ENCODE data around the gene PLXNA2.
A peak's percentile ranks its signal among the peaks of the same experiment; 100 is the strongest.

The PLXNA2 gene

DNA sequence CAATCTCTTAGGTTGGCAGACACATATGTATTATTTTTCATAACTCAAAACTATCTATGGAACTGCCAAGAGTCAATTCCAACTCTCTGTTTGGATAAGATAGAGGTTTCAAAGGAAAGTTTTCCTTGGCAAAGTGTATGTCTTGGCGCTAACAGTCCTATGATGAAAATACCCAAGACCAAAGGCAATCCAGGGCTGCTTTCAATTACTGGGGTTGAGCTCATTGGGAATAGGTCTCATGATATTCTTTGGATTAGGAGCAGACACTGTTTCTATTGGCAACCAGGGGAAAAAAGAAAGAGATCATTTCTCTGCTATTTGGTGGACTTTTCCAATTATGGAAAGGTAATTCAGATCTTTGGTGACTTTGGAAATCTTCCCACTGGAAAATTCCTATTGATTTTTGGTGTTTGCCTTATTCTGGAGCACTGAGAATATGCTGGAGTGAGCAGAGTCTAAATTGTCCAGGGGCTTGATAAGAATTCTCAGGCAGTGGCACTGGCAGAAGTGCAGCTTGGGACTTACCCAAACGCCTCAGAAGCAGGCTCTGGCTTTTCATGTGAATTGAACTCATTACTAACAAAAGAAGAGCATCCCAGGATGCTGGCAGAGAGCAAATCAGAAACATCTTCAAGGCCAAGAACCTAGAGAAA is 20.4 kb upstream of the PLXNA2 start:
- DNase-seq = no peak

DNA sequence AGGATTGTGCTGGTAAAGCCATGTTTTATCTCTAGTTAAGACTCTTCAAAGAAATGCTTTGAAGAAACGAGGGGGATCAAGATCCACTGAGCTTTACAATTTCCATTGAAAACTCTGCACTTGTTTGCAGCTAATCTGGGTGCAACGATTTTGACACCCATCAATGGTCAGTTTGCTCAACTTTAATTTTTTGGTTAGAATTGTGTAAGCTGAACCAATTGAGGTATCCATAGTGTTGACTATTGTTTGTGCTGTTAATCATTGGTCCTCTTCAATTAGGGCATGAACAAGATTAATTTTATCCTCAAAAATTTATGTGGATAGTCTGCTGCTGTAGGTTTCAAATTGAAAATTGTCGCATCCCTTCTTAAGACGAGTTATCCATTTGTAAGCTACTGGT is 17.7 kb upstream of the PLXNA2 start:
- no peak for DNase-seq

DNA sequence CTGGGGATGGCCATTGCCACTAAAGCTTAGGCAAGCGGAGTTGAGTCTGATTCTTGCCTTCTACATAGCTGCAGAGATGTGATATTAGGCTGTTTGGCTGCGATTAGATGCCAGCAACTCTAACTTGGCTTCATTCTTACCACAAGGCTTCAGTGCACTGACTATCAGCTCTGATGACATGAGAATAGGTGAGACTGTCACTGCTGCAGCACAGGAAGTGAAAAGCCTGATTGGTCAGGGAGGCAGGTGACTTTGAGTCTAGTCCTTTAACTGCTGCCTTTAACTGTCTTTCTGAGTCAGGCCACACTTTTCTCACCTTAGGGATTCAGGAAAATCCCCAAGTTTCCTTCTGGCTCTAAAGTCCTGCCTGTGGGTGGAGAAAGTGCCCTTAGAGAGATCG is 14.1 kb upstream of the PLXNA2 start:
- no peak for DNase-seq

DNA sequence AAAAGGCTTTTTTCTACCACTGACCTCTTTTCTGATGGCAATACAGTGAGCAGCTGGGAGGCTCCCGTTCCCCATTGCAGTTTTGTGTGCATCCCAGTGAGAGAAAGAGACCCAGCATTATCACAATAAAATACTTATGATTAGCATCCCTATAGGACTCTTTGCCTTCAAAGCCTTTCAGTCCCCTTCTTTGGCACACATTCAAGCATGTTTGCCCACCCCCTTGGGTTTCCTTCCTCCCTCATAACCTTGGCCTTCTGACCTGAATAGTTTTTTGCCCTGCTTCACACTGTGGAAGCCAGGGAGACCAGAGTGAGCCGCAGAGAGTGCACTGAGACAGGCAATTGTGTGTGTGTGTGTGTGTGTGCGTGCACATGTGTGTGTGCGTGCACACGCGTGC is 13.2 kb upstream of the PLXNA2 start:
- DNase-seq = no peak

DNA sequence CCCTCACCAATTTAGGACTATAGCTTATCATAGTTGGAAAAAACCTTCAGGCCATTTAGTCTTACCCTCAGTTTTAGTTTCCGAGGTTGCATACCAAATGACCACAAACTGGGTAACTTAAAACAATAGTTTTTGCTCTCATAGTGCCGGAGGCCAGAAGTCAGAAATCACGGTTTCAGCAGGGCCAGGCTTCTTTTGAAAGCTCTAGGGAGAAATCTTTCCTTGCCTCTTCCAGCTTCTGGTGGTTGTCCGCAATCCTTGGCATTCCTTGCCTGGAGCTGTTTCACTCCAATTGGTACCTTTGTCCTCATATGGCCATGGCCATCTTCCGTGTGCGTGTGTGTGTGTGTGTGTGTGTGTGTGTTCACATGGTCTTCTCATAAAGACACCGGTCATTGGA is 12.4 kb upstream of the PLXNA2 start:
- DNase-seq = no peak

DNA sequence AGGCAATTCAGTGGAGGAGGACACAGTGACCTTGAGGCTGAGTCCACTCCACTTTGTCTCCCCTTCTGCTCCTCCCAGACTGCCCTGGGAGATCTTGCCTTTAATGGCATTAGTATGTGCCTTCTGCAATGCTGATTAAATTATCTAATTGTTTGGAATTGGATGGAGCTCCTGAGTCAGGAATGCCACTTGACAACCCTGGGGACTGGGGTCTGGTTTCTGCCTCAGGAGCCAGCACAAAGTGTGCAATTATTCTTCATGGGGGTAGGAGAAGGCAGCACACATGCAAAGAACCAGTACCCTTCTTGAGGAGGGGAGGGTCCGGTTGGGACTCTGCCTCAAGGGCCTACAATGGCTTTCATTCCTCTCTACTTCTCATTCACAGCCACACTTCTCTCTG is 11.9 kb upstream of the PLXNA2 start:
- DNase-seq = no peak

DNA sequence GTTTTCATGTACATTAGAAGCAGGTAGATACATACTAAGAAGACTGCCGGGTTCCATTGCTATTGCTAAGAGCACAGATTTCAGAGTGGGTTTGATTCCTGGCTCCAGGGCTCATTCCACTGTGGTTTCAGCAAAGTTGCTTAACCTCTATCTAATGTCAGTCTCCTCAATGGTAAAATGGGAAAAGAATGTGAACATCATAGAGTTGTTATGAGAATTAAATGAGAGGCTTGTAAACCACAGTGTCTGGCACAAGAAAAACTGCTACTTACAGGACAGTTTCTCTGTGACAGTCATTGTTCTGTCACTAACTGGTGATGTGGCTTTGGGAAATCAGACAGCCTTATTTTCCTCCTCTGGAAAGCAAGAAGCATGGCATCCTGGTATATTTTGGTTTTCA is 10.7 kb upstream of the PLXNA2 start:
- DNase-seq = no peak

DNA sequence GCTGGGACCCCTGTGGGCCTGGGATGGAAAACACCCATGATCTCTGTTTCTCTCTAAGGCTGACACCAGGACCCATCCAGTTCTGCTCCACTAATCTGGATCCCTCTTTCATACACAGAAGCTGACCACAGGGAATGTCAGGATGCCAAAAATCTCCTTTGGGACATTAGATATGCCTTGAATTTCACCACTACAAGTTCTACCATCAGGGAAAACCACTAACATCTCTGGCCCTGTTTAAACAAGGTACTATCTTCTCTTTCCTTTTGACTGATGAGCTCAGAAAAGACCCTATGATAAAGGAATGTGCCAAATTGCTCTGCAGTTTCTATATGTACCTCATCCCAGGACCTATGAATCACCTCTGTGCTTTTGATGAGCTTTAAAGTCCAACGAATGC is 10.2 kb upstream of the PLXNA2 start:
- no peak for DNase-seq

DNA sequence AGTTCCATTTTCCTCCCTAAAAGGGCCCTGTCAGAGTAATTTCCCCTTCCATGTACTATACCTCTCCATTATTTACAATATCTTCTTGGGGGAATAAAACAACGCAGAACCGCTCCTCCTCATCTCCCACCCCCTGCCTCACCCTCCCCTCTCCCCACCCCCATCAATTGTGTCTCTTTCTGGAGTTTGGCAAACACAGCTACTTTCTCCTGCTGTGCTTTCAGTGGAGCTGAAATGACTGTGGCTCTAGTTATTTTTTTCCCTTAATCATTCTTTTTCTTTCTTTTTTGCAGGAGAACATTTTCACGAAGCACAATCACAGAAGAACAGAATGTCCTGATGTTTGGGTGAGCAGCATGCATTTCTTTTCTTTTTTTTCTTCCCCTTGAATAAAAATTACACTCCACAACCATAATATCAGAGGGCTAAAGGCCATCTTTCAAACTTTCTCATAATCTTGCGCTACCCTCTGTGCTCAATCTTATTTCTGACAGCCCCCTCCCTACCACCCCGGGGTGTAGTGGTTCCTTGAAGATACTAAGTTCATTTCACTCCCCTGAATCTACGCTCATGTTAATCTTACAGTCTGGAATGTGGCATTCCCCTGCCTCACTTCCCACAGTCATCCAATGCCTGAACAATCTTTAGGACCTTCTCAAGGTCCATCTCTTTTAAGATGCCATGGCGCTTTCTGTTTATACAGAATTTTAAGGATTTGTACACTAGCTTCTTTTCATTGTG is 8.8 kb upstream of the PLXNA2 start:
- no peak for DNase-seq

DNA sequence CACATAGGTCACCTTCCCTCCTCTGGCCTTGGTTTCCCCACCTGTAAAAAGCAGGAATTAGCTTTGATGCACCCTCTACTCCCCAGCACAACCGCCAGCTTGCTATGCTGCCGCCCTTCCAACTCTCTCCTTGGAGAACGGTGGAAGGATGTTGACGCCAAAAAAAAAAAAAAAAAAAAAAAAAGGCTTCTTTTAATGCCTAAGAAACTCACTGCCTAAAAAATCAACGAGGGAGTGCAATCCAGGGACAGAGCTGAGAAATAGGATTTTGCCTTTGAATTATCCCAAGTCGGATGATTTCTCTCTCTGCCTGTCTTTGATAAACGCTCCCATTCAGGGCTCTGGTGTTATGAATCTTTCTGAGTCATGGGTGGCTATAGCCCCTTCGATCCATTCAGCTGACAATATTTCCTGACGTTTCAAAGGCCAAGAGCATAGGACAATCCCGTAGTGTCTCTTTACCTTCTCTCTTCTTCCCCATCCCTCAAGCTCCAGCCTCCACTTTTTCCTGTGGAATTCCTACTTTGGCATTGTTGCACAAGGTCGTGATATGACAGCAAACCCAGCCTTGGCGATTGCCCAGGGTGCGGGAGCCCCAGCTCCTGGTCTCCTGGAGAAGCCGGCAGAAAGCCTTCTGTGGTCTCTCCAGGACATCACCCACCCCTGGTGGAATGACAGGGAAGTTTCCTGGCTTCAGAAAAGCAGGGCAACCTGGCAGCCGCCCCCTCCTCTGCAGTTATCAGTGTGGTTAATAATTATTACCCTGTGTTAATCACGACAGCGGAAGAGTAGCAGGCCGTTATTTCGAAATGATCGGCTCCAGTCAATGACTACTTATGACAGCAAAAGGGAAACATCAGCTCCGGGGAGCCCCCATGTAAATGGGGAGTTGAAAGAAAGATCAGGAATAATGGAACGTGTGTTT is 8.0 kb upstream of the PLXNA2 start:
- no peak for DNase-seq

DNA sequence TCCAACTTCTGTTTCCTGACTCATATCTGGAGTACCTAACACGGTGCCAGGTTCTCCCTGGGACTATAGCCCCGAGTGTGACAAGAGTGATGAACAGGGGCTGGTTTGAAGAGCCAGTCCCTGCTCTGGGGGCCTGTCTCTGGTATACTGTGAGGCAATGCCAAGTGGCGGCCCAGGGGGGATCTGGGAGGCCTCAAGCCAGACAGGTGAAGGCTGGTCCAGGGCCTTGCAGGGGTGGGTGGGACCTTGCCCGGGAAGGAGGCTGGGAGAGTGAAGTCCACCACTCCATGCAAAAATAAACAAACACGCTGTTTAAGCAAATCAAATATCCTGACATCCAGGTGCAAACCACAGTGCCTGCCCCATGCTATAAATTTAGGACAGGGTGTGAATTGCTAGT is 6.8 kb upstream of the PLXNA2 start:
- DNase-seq = no peak

DNA sequence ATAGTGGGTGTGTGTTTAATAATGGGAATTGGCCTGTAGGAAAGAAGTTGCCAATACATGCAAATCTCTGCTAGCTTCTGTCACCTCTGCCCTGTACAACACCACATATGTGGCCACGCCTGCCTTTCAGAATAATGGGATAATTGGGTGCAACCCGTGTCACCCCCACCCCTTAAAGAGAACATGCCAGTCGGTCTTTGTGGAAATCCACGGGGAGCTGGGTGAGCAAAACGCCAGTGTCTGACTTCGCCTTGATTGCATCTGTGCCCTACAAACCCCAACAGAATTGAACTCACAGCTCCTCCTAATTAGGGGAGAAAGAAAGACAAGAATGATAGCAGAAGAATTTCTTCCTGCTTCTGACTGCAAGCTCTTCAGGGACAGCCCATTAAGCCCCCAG is 6.4 kb upstream of the PLXNA2 start:
- DNase-seq = no peak

DNA sequence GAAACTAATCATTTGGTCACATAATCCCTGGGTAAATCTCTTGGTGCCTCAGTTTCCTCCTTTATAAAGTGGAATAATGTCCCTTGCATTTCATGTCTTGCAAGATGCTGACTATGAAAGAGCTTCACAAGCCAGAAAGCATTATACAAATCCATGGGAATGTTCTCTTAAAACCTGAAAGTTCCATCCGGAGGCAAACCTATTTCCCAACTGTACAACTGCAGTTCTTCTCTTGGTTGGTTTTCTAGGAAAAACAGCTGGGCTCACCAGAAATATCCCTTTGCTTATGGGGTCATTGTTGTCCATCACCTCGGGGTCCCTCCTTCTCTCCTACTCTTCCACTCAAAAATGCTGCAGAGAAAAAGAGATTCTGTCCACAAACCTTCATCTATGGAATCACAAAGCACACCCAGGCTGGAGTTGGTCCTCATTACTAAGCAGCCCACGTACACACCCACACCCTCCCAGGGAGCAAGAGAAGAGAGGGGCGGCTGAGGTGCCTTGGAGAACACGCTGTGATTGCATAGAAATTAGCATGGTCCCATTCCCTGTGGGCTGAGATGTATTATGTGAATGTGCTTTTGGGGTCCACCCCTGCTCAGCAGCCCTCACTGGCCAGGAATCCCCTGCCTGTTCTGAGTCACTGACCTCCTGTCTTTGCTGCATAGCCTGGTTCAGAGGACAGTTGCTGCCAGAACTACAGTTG is 5.0 kb upstream of the PLXNA2 start:
- no peak for DNase-seq

DNA sequence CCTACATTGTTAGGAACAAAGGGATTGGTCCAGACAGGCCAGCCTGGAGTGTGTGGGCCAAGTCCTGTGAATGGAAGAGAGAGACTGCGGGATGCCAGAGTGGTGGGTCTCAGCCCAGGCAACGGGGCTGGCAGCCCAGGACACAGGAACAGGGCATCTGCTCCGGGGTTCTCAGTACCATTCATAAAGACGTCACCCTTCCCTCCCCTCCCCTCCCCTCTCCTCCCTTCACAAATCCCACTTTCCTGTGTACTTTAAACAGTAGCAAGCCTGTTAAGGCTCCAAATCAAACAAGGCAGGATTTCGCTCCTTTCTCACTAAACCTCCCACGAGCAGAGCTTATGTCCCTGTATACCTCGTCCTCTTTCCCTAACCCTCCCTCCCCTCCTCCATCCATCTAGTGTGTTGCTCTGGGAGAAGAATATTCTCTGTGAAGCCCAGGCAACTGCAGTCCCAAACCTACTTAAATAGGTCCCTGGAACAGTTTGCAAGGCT is 4.2 kb upstream of the PLXNA2 start:
- DNase-seq = no peak

DNA sequence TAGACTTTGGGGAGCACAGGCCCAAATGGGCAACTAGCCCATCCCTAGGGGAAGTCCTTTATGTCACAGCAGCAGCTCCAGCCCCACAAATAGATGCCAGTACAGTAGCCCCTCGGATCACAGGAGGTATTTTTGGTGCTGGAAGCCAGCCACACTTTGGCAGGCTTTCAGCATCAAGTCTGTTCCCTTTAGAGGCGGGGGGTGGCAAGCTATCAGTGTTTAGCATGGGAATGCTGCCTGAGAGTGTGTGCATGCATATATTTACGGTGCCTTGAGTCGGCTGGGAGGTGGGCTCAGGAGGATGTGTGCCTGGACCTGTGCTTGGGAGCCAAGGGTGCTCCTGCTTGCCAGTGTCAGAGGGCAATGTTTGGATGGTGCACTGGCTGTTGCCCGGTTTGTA is 3.5 kb upstream of the PLXNA2 start:
- no peak for DNase-seq

DNA sequence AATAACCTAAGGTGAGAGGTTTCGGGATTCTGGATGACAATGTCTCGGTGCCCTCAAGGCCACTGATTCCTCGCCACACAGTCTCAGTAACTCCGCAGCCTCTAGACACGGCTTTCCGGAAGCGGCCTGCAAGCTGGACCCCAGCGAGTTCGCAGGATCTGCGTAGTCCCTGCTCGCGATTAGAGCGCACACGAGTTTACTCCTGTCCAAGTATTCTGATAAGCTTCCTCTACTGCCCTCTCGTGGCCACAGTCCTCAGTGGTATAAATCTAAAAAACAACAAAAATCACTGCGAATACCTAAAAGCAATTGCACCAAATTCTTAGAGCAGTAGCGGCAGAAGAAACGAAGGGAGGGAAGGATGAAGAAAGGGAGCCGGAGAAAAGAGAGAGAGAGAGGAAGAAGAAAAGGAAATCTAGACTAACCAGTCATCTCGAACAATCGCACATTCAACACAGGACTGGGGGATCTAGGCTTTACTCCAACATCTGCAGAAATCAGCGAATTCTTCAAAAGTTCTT is 1.1 kb upstream of the PLXNA2 start:
- DNase-seq = peak; percentile 76

DNA sequence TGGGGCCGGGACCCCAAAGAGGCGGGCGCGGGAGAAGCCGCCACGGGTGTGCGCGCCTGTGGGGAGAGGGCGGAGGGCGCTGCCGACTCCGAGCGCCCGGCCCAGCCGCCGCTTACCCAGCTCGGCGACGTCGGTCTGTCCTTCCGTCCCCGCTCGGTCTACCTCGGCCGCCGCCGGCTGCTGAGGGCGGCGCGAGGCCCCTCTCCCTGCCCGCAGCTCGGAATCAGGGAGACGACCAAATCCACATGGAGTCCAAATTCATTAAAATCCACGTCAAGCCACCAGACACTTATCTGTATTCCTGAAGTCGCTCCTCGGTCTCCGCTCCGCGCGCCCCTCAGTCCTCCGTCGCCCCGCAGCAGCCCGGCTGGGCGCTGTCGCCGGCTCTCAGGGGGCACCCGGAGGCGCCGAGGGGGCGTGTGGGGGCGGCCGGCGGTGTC is 637 bp downstream of the PLXNA2 start:
- peak; percentile 27 for DNase-seq

DNA sequence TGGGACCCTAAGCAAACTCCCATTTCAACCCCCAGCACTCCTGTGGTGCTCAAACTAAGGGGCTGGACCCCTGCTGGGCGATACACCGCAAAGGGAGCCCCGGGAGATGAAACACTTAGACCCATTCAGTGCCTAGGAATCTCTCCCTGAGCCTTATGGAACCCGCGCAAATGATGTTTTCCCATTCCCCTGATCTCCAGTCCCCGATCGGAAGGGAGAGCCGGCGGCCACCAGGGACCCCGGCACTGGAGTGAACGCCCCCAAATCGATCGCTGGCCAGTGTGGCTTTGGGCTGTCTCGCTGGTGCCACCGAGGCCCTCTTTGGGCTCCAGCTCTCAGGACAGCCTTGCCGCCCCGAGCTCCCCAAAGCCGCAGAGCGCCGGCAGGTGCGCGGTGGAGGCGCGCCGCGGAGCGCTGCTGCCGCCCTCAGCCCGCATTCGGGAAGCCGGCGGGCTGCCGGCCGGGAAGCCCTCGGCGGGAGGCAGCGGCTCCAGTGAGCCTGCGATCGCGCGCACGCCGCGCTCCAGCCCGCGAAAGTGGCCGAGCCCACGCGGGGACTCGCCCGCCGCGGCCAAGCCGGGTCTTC is 1.1 kb downstream of the PLXNA2 start:
- peak; percentile 13 for DNase-seq

DNA sequence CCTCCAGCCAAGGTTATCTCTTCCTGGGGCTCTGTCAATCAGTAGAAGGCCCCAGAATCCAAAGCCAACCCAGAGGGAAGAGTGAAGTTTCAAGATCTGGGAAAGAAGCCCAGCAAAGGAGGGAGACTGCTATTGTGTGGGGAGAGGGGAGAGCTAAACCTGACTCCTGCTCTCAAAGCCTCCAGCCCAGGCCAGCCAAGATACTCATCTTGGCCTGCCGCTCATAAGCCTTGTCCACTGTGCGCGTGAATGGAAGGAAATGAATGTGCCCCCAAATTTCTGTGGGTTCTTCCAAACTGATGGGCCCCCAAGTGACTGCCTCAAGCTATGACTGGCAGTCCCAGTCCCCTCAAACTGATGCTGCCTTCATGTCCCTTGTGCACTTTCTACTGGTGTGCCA is 2.0 kb downstream of the PLXNA2 start:
- no peak for DNase-seq

DNA sequence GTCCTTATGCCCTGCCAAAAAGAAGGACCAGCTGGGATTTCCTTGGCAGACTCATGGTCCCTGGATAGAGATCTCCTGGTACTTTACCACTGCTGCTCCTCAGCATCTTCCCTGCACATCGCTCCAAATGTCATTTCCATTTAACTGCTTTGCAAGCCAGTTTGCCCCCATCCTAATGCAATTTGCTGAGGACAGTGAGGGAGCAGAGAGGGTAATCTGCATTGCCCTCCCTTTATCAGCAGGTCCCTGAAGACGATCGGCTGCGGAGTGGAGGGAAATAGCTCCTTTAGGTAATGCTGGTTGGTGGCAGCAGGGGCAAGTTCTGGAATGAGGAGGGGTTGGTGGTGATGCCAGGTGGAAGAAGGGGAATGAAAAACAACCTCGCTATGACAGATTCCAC is 2.7 kb downstream of the PLXNA2 start:
- DNase-seq = no peak

DNA sequence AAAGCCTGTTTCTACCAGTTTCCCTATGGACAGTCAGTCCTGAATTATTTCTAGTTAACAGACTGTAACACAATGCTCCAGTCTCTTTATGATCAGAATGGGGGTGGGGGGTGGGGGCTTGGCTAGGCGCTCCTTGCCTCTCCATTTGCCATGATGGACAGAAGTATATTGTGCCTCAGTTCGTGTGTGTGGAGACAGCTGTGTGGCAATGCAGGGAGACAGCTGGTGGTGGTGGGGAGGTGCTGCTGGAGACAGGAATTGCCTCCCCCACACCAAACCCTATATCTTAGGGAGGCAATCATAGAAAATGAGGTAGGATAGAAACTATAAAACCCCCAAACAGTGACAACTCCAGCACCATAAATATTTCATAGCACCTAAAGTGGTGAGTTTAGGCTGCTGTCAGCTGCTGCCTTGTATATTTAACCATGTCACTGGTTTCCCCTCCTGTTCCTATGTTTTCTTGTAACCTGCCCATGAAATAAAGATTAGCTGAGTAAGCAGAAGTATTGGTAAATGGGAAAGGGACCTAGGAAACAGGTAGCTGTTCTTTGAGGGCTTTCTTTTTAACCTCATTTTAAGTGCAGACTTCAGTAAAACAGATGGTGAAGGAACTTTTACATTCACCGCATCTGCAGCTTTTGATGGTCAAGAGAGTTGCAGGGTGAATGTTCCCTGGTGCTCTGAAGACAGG is 3.4 kb downstream of the PLXNA2 start:
- DNase-seq = no peak

All from stimulated activated CD4-positive, alpha-beta T cell treated with anti-CD3 and anti-CD28 coated beads, Interleukin-12 subunit alpha, Interleukin-12 subunit beta, amount 100 ng/mL, for 4 hours (primary cell).